WTC11 (cell line): ENCODE results near the gene HRAS. TPM values are rescaled to one million over a fixed set of nuclear protein-coding genes. Genes with fewer than 3 reads are reported as not detected.

Source experiments
- ATAC-seq: fragments of 200-7000 bp; cut with Tn5 transposase; 2 replicates; pipeline ENCODE4 v1.10.0; 2021; ENCODE audit warnings: mild to moderate bottlenecking, moderate library complexity
- CTCF ChIA-PET: fragments of 300-600 bp; sonication (Branson Sonifier 250); formaldehyde crosslinking; loops from one replicate; lab custom pipeline; 2021; ENCODE audit warnings: antibody characterized with exemption; lab: Charles Lee
- POLR2A ChIA-PET: fragments of 350-600 bp; sonication (Branson Sonifier 250); formaldehyde crosslinking; loops from one replicate; lab custom pipeline; 2021; ENCODE audit warnings: antibody characterized with exemption; lab: Charles Lee
- DNase-seq: peaks from one replicate; pipeline ENCODE4 v3.0.0; 2021; ENCODE audit warnings: low spot score
- H3K27ac Mint-ChIP-seq: 2 replicates; pipeline ENCODE4 v1.8.0; 2021; ENCODE audit warnings: mixed read lengths
- H3K27me3 Mint-ChIP-seq: 2 replicates; pipeline ENCODE4 v1.8.0; 2021; ENCODE audit warnings: low read depth, mild to moderate bottlenecking, moderate library complexity, mixed read lengths
- H3K36me3 Mint-ChIP-seq: 2 replicates; pipeline ENCODE4 v1.8.0; 2021; ENCODE audit warnings: mixed read lengths
- H3K4me1 Mint-ChIP-seq: 2 replicates; pipeline ENCODE4 v1.8.0; 2022; ENCODE audit warnings: mixed read lengths
- H3K4me3 Mint-ChIP-seq: 2 replicates; pipeline ENCODE4 v1.8.0; 2021; ENCODE audit warnings: mild to moderate bottlenecking, moderate library complexity, mixed read lengths
- H3K9me3 Mint-ChIP-seq: 2 replicates; pipeline ENCODE4 v1.8.0; 2021; ENCODE audit warnings: mixed read lengths
- ATF1 ChIP-seq: sonication (generic); formaldehyde crosslinking; IDR thresholded peaks from 2 replicates; pipeline ENCODE4 v1.8.1; 2023; ENCODE audit warnings: mild to moderate bottlenecking, moderate library complexity, missing genetic modification reagents
- CREB1 ChIP-seq: sonication (generic); formaldehyde crosslinking; IDR thresholded peaks from 2 replicates; pipeline ENCODE4 v1.8.0; 2023; ENCODE audit warnings: mild to moderate bottlenecking, missing genetic modification reagents
- E2F5 ChIP-seq: sonication (generic); formaldehyde crosslinking; IDR thresholded peaks from 2 replicates; pipeline ENCODE4 v1.8.1; 2022; ENCODE audit warnings: mild to moderate bottlenecking, moderate library complexity, missing genetic modification reagents
- EMX1 ChIP-seq: fragments of 250-450 bp; sonication (Bioruptor Pico); IDR thresholded peaks from 2 replicates; pipeline ENCODE4 v1.8.0; 2021; ENCODE audit warnings: mild to moderate bottlenecking
- ESRRA ChIP-seq: sonication (generic); formaldehyde crosslinking; IDR thresholded peaks from 2 replicates; pipeline ENCODE4 v1.8.1; 2022; ENCODE audit warnings: mild to moderate bottlenecking, missing genetic modification reagents, borderline replicate concordance
- FOXK1 ChIP-seq: sonication (generic); formaldehyde crosslinking; IDR thresholded peaks from 2 replicates; pipeline ENCODE4 v1.8.0; 2022; ENCODE audit warnings: mild to moderate bottlenecking, moderate library complexity, missing genetic modification reagents
- GTF2I ChIP-seq: fragments of 250-450 bp; sonication (Bioruptor Pico); conservative IDR thresholded peaks from 2 replicates; pipeline ENCODE4 v1.4.0; 2021; ENCODE audit warnings: mild to moderate bottlenecking
- IRF1 ChIP-seq: sonication (generic); formaldehyde crosslinking; IDR thresholded peaks from 2 replicates; pipeline ENCODE4 v1.8.0; 2023; ENCODE audit warnings: missing genetic modification reagents
- JAZF1 ChIP-seq: fragments of 250-450 bp; sonication (Bioruptor Pico); IDR thresholded peaks from 2 replicates; pipeline ENCODE4 v1.9.0; 2021; ENCODE audit warnings: moderate library complexity, mild to moderate bottlenecking, inconsistent platforms
- JUN ChIP-seq: sonication (generic); formaldehyde crosslinking; IDR thresholded peaks from 2 replicates; pipeline ENCODE4 v1.8.0; 2023; ENCODE audit warnings: mild to moderate bottlenecking, missing genetic modification reagents
- MAX ChIP-seq: sonication (generic); formaldehyde crosslinking; IDR thresholded peaks from 2 replicates; pipeline ENCODE4 v1.8.0; 2022; ENCODE audit warnings: mild to moderate bottlenecking, missing genetic modification reagents
- MLX ChIP-seq: sonication (generic); formaldehyde crosslinking; IDR thresholded peaks from 2 replicates; pipeline ENCODE4 v1.8.1; 2023; ENCODE audit warnings: mild to moderate bottlenecking, missing genetic modification reagents, moderate library complexity
- NR1H2 ChIP-seq: sonication (generic); formaldehyde crosslinking; IDR thresholded peaks from 2 replicates; pipeline ENCODE4 v1.9.0; 2021; ENCODE audit warnings: mild to moderate bottlenecking, moderate library complexity, missing genetic modification reagents
- NR2C2 ChIP-seq: sonication (generic); formaldehyde crosslinking; IDR thresholded peaks from 2 replicates; pipeline ENCODE4 v1.8.0; 2022; ENCODE audit warnings: mild to moderate bottlenecking, missing genetic modification reagents
- SMAD3 ChIP-seq: sonication (generic); formaldehyde crosslinking; IDR thresholded peaks from 2 replicates; pipeline ENCODE4 v1.8.0; 2022; ENCODE audit warnings: missing genetic modification reagents, mild to moderate bottlenecking, borderline replicate concordance
- TEAD1 ChIP-seq: sonication (generic); formaldehyde crosslinking; IDR thresholded peaks from 2 replicates; pipeline ENCODE4 v1.8.0; 2022; ENCODE audit warnings: mild to moderate bottlenecking, missing genetic modification reagents
- TEAD4 ChIP-seq: sonication (generic); formaldehyde crosslinking; IDR thresholded peaks from 2 replicates; pipeline ENCODE4 v1.8.0; 2022; ENCODE audit warnings: mild to moderate bottlenecking, missing genetic modification reagents
- ZBTB43 ChIP-seq: sonication (generic); formaldehyde crosslinking; IDR thresholded peaks from 2 replicates; pipeline ENCODE4 v1.8.1; 2023; ENCODE audit warnings: mild to moderate bottlenecking, missing genetic modification reagents
- ZMAT4 ChIP-seq: fragments of 250-450 bp; sonication (Bioruptor Pico); IDR thresholded peaks from 2 replicates; pipeline ENCODE4 v1.9.0; 2021; ENCODE audit warnings: mild to moderate bottlenecking
- ZNF232 ChIP-seq: sonication (generic); formaldehyde crosslinking; IDR thresholded peaks from 2 replicates; pipeline ENCODE4 v1.8.0; 2022; ENCODE audit warnings: mild to moderate bottlenecking, missing genetic modification reagents
- ZNF263 ChIP-seq: sonication (generic); formaldehyde crosslinking; IDR thresholded peaks from 2 replicates; pipeline ENCODE4 v1.8.1; 2022; ENCODE audit warnings: low read depth, mild to moderate bottlenecking, moderate library complexity, missing genetic modification reagents
- ZNF317 ChIP-seq: sonication (generic); formaldehyde crosslinking; IDR thresholded peaks from 2 replicates; pipeline ENCODE4 v1.8.1; 2023; ENCODE audit warnings: low read depth, mild to moderate bottlenecking, moderate library complexity, missing genetic modification reagents, borderline replicate concordance
- ZNF416 ChIP-seq: fragments of 250-450 bp; sonication (Bioruptor Pico); IDR thresholded peaks from 2 replicates; pipeline ENCODE4 v1.9.0; 2021; ENCODE audit warnings: mild to moderate bottlenecking, inconsistent platforms
- total RNA-seq: library from RNA; stranded (reverse); gene quantifications from 3 replicates; pipeline ENCODE4 v1.2.3, GENCODE V29; 2021

HRAS gene
- total RNA-seq, 1 experiment from 2014 or later = 62.4 TPM

GRCh38 chr11:491358-491757, 44.0 kb downstream of the HRAS start (continued):
- TF ChIP-seq IRF1 = no peak
- no peak for TF ChIP-seq NR2C2
- TF ChIP-seq, all 79 proteins: peak for 0

- H3K4me3 Mint-ChIP-seq = no peak overlapping the region
- ATAC-seq (no peak), DNase-seq (no peak)
These were observed 44.5 kb downstream of the HRAS start for GRCh38 chr11:490930-491260.

GRCh38 chr11:490186-490929, 45.0 kb downstream of the HRAS start:
- ATAC-seq (no peak), DNase-seq (no peak)
- Mint-ChIP-seq H3K4me1 (no peaks in the 10 kb centered on the region), H3K4me3 (no peak overlapping the region), H3K9me3 (no peaks in the 10 kb centered on the region), H3K27ac (no peak overlapping the region), H3K36me3 (peaks cover 11% of the 10 kb centered on the region), H3K27me3 (no peaks in the 10 kb centered on the region)
- ChIA-PET POLR2A (no interaction called here), CTCF (no interaction called here)
- TF ChIP-seq MAX (CRISPR knock-in tag) (no peak), ATF1 (CRISPR knock-in tag) (no peak), EMX1 (CRISPR knock-in tag) (no peak), E2F5 (CRISPR knock-in tag) (no peak), ZNF416 (CRISPR knock-in tag) (no peak), TEAD1 (CRISPR knock-in tag) (no peak), CREB1 (CRISPR knock-in tag) (no peak), ESRRA (CRISPR knock-in tag) (no peak), ZNF317 (CRISPR knock-in tag) (no peak), NR1H2 (CRISPR knock-in tag) (no peak), ZBTB43 (CRISPR knock-in tag) (no peak), MLX (CRISPR knock-in tag) (no peak), TEAD4 (CRISPR knock-in tag) (no peak), JUN (no peak), GTF2I (CRISPR knock-in tag) (no peak), ZNF263 (CRISPR knock-in tag) (no peak)

More at GRCh38 chr11:490930-491260, 44.5 kb downstream of the HRAS start:
- TF ChIP-seq FOXK1 (no peak), SMAD3 (CRISPR knock-in tag) (no peak), ZMAT4 (CRISPR knock-in tag) (no peak), TEAD1 (CRISPR knock-in tag) (no peak), ZNF232 (CRISPR knock-in tag) (no peak), JAZF1 (no peak)
- H3K4me1 Mint-ChIP-seq = no peaks in the 10 kb centered on the region
- ChIA-PET POLR2A (no interaction called here), CTCF (no interaction called here)
- peaks cover 15% of the 10 kb centered on the region for H3K36me3 Mint-ChIP-seq
- no peaks in the 10 kb centered on the region for H3K27me3 Mint-ChIP-seq
- H3K27ac Mint-ChIP-seq = no peak overlapping the region
- H3K9me3 Mint-ChIP-seq = no peaks in the 10 kb centered on the region
